NCI-H345 (cell line): ENCODE results near the gene NADK2.
A peak's percentile ranks its signal among the peaks of the same experiment; 100 is the strongest.

ENCODE experiments used
- DNase-seq: peaks from one replicate; lab custom pipeline; 2025; lab: John Stamatoyannopoulos, UW

The NADK2 gene

DNA sequence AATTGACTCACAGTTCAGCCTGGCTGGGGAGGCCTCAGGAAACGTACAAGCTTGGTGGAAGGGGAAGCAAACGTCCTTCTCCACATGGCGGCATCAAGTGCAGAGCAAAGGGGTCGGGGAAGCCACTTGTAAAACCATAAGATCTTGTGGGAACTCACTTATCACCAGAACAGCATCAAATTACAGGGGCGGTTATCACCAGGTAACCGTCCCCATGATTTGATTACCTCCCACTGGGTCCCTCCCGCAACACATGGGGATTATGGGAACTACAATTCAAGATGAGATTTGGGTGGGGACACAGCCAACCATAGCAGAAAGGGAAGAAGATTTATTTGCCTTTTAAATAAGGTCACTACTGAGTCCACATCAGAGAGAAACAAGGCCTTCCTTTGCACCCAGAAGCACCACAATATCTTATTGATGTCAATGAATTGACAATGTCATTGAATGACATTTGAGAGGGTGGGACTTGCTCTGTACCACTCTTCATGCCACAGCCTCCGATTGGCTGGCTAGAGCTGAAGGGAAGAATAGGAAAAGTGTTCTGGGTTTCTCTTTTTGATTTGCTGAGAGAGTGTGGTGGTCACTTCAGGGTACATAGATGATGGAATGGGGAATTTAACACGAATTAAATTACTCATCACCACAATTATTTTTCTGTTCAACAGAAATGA lies 78.8 kb downstream of the NADK2 start:
- DNase-seq, result no peak

DNA sequence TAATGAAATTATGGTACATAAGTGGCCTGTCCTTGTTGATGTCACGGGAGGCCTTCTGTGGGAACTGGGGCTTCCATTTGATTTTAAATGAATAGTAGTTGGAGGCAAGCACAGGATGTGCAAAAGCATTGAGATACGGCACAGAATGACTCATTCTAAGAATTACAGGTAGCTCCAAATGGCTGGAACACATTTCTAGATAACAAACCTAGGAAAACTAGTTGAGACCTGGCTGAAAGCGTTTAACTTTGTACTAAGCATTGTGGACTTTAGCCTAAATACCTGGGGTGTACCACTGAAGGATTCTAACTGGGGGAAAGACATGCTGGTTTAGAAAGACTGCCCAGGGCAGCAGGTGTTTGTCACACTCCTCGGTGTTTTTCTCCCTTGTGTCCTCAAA lies 80.4 kb downstream of the NADK2 start:
- DNase-seq, result no peak

DNA sequence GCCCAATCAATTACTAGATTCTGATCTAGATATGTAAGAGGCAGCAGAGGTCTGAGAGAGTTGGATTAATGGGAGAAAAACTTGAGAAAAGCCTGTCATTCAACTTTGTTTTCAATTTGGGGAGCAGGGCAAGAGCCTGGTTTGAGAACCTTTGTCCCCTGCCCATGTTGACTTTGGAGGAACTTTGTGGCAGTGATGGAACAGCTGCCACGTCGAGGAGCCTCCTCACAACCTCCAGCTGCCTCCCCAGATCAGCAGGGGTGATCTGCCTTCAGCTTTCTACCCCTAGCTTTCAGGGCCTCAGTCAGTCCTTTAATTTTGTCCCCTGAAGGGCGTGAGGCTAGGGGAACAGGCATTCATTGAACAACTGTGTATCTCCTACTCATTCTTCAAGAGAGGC lies 81.1 kb downstream of the NADK2 start:
- no peak for DNase-seq

DNA sequence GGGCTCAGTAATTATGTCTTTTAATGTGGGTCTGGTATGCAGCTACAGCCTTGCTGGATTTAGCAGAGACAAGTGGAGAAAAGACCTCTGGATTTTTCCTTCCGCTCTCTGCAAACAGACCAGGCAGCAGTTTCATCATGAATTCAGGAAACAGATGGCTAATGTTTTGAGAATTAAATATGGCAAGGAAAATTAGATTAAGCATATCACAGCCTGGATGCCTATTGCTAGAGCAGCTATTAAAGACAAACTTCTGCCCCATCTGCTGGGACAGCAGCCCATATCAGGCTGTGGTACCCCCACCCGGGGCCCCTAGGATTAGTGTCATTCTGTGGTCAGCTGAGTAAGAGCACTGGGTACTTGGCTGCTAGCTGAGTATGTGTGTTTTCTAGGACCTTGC lies 83.6 kb downstream of the NADK2 start:
- no peak for DNase-seq

DNA sequence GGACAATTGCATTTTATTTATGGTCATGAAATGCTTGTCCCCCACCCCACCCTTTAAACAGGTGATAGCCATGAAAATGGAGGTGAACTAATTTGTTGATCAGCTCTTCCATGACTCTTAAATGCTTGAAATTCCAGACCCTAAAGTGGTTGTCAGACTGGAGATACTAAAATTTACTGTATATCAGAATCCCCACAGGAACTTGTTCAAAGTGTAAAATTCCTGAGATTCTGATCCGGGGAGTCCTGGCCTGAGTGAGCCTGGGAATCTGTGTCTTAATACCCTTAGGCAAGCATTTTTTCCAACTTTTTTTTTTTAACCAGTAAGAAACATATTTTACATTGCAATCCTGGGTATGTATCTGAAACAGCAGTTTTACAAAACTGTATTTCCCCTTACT lies 85.1 kb downstream of the NADK2 start:
- no peak for DNase-seq

DNA sequence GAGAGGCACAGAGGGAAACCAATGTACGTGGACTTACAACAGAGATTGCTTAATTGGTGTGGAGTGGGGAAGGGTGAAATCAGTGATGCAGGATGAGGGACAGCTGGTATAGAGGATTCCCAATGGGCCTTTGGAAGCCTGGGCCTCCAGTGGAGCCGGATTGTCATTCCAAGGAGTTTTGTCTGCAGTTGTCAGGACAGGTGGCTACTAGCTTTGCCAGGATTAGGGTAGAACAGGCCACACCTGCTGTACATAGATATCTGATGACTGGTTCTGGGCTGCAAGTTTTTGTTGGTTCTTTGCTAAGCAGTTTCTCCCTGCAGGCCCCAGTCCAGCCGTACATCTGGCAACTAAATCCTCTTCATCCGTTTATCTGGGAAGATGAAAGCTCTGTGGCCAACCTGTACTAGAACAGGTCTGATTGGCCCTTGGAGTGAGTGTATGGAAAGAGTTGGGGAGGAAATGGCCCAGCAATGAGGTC lies 85.6 kb downstream of the NADK2 start:
- no peak for DNase-seq

- DNase-seq, result no peak
Observed at GRCh38 chr5:36155291-36155690, 86.4 kb downstream of the NADK2 start.

- DNase-seq, result no peak
Observed at GRCh38 chr5:36153726-36154125, 88.0 kb downstream of the NADK2 start.

- no peak for DNase-seq
Observed at GRCh38 chr5:36153298-36153677, 88.4 kb downstream of the NADK2 start.

DNA sequence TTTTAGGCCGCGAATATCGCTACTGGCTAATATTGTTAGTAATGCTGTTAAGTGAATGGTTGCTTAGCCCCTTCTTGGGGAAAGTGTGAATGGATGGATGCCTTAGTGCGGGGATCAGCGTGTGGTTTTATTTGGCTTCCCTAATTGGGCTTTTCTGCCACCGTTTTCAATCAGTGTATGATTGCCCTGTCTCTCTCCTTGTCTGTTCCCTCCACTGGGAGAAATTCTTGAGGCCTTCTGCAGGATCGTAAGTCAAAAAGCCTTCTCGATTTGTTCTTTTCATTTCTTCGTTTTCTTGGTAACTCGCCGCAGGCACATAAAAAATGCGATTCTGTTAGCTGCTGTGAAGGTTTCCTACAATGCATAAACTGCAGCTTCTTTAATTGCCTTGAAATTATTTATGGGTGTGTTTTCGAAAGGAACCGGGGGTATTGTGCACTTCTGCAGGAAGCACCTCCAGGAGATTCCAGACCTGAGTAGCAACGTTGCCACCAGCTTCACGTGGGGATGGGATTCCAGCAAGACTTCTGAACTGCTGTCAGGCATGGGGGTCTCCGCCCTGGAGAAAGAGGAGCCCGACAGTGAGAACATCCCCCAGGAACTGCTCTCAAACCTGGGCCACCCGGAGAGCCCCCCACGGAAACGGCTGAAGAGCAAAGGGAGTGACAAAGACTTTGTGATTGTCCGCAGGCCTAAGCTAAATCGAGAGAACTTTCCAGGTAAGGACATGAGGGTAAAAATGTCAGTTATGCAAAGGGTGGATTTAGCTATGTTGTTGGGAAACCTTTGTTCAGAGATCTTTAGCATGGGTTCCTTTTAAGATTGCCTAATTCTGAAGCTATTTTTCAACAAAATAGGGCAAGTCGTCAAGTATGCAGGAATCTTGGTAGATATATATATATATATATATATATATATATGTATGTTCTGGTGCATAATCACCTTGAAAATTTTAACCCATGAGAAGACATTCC lies 89.1 kb downstream of the NADK2 start:
- peak; percentile 16 for DNase-seq

GRCh38 chr5:36151434-36152323 lies 90.0 kb downstream of the NADK2 start, which contains the start of the genes LMBRD2 and SKP2:
Gene LMBRD2 (minus strand): TSS chr5:36151887. CDS start chr5:36143349, 8,538 bp downstream.
Gene SKP2 (plus strand): TSS chr5:36152111. CDS start chr5:36152263, 152 bp downstream.
- DNase-seq, result peak; percentile 99

- DNase-seq, result peak; percentile 32
Observed at GRCh38 chr5:36150676-36151433, 90.9 kb downstream of the NADK2 start.

DNA sequence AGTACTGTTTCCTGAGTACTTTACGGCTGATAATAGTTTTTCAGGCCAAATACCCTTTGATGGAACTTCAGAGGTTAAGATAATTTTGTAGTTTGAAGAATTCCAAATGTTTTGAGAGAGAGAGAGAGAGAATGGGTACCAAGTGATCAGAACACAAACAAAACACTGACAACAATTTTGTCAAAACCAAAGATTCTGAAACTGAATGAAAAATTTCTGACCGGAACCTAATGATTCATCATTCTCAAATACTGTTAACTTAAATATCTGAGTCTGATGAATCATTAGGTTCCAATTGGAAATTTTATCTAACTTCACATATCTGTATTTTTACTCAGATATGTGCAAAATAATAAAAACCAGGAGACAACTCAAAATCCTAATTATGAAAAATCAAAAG lies 94.0 kb downstream of the NADK2 start:
- no peak for DNase-seq

- no peak for DNase-seq
Observed at GRCh38 chr5:36146390-36146789, 95.3 kb downstream of the NADK2 start.

DNA sequence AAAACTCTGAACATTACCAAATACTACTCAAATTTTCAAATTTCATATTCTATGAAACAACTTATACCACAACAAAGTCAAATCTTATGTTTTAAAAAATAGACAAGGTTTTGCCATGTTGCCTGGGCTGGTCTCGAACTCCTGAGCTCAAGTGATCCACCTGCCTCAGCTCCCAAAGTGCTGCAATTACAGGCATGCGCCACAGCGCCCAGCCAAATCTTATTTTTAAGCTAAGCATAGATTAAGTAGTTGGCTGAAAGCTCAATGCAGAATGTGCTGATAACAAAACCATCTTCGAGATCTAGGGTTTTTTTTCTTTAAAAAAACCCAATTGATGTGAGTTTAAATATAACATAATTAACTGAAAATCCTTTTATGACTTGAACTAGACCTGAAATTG lies 96.4 kb downstream of the NADK2 start:
- DNase-seq, result no peak
